ENCODE results near the gene FGF13.
A peak's percentile ranks its signal among the peaks of the same experiment; 100 is the strongest.

FGF13 gene

DNA sequence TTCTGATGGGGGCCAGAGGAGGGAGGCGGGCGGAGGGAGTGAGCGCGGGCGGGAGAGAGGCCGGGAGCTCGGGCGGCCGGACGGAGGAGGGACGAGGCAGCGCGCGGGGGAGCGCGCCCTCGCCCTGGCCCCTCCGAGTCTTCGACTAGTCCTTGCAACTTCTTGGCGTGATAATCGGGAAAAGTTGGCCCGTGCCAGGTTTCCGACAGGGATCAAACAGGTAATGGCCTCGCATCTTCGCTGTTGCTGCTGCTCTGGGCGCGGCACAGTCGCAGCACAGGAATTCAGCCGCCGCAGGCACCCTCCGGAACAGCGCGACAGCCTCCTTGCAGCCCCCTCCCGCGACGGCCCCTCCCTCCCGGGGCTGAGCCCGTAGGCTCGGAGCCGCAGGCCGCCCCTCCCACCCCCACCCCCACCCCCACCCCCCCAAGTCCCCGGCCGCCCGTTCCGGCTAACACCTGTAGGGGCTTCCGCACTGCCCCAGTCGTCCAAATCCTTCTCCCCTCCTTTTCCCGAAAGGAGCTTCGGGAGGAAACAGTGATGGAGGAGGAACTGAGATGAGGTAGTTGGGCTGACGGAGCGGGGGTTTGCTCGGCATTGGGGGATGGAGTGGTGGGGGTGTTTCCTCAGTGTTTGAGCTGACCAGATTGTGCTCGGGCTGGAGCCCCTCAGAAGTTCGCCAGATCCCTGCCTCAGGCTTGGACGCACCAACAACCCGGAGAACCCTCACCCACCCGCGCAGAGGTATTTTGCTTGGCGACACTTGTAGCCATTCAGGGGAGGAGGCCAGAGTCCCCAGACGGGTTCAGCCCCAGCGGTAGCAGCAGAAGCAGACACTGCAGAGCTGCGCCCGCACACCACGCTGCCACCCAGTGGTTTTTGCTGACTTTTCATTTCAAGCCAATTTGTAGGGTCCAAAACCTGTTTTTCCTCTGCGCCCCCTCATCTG is at the start of gene FGF13:
Gene FGF13, minus strand, starts transcription at position 319 of the 949 bp plus-strand sequence. CDS start 714 bp downstream, outside the sequence.
- no peak for DNase-seq (ENCODE audit: low spot score)

DNA sequence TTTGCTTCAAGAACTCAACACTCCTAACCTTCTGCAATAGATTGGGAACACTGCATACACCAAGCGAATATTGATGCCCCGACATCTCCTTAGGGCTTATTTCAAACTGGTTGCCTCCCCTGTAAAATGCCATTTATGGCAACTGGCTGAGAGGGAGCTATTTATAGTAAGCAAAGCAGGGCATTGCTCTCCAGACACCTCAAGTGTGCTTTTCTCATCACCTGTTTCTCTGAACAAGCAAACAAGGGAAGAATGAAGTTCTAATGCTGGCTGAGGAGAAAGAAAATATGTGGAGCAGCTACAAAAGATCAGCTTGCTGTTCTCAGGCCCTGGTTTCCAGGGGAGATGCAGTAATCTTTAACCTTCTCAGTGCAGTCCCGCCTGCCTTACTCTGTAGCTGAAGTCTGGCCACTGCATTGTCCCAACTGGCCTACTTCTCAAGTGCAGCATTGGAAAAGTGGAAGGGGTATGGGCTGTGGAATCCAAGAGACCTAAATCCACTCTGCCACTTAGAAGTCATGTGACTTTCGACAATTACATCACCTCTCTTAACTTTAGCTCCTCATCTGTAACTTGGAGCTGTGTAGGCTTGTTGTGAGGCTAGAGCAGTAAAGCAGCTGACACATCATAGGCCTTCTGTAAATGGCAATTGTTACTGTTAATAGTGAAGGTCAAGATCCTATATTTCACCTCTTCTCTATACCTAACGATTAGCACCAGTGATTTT is 47.9 kb upstream of the FGF13 start:
- no peak for DNase-seq (ENCODE audit: low spot score)

DNA sequence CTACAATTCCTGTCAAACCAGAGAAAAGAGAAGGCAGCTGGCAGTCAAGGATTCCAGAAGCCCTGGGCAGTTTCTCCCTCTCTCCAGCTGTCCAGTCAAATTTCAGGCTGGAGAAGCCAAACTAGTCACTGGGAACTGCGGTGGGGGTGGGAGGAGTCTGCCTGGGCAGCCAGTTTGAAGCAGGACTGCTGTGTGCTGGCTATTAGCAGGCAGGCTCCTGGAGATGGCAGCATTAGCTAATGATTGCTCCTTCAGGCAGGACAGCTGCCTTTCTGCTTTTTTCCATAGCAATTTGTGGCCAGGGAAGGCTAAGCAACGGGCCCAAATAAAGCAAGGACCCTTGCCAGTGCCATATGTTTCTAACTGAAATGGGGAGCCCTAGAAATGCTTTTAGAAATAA is 44.7 kb upstream of the FGF13 start:
- no peak for DNase-seq (ENCODE audit: low spot score)

DNA sequence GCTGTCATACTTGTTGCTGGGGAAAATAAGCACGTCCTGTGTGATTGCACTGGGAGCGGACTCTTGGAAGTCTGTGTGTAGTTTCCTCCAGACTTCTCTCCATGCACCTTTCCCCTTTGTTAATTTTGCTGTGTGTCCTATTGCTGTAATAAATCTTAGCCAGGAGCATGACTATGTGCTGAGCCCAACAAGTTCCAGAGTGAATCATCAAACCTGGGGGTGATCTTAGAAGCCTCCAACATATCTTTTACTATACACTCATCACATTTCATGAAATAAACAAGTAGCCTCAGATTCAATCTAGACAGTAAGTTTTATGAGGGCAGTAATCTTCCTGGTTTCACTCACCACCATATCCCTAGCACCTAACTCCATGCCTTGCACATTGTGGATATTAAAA is 43.3 kb upstream of the FGF13 start:
- DNase-seq (ENCODE audit: low spot score) = no peak

DNA sequence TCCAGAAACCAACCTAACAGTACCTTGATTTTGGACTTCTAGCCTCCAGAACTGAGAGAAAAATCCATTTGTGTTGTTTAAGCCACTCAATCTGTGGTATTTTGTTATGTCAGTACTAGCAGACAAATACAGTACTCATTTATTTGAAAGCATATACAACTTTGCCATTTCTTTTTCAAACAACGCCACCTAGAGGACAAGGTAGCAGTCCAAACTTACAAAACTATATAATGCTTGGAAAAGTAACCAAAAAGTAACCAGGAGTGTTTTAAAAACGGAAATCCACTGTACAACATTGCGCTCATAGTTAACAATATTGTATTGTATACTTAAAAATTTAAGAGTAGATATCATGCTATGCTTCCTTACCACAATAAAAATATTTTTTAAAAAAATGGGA is 37.0 kb upstream of the FGF13 start:
- DNase-seq (ENCODE audit: low spot score) = no peak

DNA sequence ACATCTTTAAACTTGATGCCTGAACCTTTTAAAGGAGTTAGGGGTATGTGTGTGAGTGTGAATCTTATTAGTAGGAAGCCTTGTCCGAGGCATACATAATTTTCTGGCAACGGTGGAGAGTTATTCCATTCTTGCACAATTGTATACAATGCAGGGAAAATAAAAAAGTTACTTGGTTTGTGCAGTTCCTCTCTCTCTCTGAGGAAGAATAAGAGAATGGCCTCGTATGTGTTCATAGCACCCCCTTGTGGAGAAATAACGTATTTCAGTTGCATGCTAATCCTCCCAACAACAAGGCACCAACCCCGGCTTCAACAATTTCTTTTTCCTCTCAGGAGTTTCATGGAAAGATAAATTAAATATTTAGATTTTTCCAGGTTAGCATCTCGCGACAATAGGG is 33.7 kb upstream of the FGF13 start:
- peak; percentile 14 for DNase-seq (ENCODE audit: low spot score)

DNA sequence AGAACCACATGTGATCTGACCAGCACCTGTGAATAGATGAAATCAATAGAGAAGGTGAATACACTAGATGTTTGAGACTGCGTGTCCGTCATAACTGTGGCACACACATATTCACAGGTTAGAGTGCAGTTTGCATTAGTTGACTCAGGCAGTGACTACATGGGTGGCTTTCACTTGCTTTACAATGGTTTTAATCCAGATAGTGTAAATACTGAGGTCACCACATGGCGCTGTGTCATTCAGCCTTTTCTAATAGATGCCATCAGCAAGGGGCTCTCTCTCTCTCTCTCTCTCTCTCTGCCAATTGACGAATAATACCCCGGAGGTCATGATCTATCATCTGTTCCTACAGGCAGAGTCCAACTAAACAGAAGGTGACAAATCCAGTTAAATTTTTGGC is 30.7 kb upstream of the FGF13 start:
- DNase-seq (ENCODE audit: low spot score) = no peak

DNA sequence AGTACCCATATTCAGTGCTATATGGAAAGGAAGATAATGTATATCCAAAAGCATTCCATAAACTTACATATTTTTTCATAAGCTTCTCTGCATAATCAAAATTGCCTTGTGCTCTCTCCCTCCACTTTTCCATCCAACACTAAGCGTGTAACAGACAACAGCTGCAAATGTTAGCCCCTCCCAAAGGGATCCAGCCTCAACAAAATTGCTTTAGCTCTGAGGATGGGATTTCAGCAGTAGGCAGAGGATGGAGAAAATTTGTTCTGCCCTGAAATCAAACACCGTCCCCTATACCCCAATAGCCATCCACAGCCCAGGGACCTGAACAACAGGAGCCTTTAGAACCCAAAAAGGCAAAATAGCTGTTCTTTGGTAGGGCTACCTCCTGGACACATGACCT is 28.8 kb upstream of the FGF13 start:
- DNase-seq (ENCODE audit: low spot score) = no peak

DNA sequence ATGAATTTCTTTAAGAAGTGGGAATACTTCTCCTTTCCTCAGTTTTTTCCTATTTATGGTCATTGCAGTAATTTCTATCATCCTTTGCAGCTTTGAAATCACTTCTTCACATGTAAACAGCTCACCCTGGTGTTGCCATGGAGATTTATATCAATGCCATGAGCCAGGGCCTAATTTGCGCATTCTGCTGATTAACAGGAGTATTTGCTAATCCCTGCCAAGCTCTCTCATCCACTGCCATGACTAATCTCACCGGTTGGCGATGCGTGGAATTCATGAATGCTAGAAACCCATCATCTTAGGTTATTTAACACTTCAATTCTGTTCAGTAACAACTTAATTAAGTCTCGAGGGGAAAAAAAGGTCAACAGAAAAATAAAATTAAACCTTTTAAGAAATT is 11.8 kb upstream of the FGF13 start:
- no peak for DNase-seq (ENCODE audit: low spot score)

DNA sequence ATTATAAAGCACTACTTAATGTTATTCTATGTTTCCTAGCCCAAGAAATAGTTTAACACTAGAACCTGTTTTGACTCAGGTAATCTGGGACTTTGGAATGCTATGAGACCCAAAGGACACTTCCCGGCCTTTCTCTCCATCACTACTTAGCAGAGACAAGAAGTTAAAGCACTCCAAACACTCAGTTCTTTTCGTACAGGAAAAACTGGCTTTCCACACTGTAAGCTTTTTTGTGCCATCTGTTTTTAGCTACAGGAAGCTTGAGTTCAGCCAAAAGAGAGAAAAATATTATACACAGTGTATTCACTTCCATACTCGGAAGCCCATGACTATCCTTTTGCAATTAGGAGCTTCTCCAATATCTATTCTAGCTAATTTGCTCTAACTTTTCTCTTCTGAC is 7.9 kb upstream of the FGF13 start:
- no peak for DNase-seq (ENCODE audit: low spot score)

DNA sequence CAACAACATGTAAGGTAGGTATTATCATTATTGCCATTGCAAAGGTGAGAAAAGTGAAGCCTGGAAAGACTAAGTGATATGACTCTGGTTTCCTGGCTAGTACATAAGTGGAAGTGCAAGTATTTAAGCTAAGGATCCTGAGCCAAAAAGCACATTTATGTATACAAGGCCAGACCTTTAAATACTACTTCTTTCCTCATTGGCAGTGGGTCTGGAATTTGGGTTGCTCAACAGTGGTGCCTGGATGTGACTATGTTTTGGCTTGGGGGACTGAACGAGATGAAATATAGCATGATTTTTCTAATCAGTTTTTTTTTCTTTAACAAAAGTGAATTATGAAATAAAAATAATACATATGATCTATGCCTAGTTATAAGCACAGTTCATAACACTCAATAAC is 7.4 kb upstream of the FGF13 start:
- DNase-seq (ENCODE audit: low spot score) = no peak

DNA sequence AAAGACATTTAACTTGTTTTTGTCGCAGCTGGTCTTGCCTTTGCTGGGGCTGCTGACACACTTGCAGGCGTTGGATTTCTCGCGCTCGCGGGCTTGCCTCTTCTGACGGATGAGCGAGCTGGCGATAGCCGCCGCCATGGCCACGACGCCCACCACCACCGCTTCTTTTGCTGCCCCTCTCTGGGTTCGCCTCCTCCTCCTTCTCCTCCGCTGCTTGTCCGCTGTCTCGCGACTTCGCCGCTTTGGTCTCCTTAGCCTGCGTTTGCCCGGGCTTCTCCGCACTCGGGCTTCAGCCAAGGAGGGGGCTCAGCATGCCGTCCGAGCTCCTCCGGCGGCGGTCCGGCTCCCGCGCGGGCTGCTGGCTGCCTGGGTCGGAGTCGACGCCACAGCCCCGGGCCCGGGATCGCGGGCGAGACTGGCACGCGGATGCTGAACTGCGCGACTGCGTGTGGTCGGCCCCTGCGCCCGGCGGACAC is 613 bp downstream of the FGF13 start:
- no peak for DNase-seq (ENCODE audit: low spot score)

DNA sequence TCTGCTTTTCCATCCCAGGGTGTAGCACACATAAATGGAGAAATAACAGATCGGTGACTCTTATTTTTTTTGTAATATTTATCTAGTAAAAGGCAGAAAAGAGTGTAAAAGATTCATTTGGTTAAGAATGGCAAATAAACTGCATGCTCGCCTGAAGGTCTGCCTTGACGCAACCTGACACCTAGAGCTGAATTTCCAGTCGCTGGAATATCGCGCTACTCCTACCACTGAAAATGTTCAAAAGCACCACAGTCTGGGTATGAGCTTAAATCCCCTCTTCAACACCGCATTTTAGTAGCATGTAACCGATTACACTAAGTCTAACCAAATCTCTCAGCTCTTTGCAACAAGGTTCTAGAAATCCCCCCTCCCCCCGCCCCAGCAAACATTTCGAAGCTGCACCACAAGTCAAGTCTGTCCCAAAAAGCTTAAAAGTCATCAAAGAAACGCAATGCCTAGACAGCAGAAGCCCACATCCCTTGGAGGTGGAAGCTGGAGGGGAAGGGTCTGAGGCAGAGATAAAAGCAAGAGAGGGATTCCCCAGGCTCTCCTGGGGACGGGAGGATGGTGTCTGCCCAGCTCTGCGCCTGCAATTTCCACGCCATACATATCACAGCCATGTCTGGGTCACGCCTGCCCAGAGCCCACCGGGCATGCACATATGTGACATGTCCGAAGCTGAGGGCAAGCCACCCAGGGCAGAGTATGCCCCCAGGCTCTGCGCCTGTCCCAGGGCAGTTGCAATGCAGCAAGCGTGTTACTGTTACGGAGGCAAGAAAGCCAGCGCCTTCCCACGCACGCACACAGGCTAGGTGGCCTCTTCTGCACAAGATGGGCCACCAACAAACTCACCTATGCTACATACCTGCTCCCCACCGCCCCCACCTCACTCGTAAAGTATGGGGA is 1.4 kb downstream of the FGF13 start:
- DNase-seq (ENCODE audit: low spot score) = no peak

DNA sequence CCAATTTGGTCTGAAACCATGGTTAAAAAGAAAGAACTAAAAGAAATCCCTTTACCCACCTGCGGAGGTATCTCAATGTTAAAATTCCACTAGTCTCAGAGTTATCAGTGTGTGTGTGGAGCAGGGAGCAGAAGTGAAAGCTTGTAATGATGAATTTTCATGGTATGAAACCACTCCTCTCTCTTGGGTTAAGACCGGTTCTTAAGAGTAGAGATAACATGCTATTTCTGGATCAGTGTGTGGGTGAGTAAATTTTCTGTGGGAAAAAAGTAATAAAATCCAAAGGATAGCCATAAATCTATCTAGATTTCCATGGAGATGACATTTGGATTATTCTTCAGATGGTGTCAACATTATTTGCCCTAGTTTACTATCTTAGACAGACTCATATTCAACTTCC is 3.2 kb downstream of the FGF13 start:
- DNase-seq (ENCODE audit: low spot score) = no peak

DNA sequence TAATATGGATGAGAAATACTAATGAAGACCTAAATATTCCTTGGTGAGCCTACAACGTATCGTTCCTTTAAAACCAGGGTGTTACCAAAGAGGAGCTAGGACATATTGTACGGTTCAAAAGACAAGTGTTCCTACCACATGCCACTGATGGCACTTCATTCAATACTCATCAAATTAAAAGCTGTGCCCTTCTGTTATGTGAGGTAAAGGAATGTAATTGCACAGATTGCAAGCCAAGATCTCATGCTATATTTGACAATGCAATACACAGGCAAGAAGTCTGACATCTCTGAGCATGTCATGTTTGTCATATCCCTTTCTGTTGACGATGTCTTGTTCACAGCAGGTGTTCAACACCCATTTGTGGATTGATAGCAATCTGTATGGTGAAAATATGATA is 6.9 kb downstream of the FGF13 start:
- no peak for DNase-seq (ENCODE audit: low spot score)

DNA sequence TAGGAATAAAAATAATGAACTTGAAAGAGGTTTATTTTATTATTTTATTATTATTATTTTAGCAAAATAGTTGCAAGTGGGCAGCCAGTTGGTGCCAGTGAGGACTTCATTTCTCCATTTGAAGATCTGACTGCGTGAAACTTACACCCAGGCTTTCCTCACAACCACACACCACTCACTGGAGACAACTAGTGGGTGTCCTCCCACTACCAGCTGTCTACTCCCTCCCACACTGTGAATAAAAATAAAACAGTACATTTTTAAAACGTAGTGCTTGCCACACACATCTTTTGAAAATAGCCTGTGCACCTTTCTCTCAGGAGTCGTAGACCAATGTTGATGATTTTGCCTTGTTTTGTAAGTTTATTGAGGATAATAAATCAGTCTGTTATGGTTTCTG is 7.4 kb downstream of the FGF13 start:
- no peak for DNase-seq (ENCODE audit: low spot score)

DNA sequence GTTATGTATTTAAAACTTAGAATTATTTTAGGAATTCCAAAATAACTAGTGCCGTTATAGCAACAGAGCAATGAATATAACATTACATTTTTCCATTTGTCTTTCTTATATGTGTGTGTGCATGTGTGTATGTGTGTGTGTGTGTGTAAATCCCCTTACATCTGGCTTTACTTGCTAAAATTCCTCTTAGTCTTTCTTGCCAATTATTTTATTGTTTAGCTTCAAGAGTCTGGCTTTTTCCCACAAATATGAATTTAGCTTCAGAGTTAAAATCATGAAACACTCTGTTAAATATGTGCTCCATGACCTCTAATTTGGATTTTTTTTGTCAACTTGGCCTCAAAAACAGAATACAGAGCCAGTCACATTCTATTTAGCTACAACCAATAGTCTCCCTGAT is 18.9 kb downstream of the FGF13 start:
- DNase-seq (ENCODE audit: low spot score) = no peak

DNA sequence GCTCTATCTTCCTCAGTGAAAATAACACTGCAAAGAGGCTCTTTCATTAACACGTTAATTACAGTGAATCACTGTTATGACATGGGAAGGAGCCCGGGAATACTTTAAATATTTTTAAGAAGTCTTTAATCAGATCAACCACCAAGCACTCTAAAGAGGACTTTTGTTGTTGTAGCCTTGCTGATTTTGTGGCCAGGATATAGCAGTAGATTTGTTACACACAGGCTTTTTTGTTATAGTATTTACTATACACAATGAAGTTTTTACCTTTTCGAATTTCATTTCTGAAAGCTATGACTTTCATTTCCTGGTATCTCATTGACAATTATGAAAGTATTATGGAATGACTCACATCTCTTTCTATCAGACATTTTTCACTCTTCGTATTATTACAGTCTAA is 20.3 kb downstream of the FGF13 start:
- no peak for DNase-seq (ENCODE audit: low spot score)

DNA sequence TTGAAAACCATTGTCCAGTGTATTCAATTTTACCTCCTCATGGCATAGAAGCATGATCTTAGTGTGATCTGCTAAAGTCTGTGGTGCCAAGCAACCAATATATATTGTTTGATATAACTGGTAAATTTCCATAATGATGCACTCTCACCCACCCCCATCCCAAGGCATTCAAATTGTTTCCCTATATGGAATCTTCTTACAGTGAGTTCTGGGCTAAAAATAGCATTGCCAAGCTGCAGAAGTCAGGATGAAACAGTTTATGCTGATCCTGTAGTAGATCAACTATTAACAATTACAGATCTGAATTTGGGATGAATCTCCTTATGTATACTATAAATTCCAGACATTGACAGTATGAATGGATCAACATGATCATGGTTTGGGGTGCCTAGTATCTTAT is 20.9 kb downstream of the FGF13 start:
- no peak for DNase-seq (ENCODE audit: low spot score)

DNA sequence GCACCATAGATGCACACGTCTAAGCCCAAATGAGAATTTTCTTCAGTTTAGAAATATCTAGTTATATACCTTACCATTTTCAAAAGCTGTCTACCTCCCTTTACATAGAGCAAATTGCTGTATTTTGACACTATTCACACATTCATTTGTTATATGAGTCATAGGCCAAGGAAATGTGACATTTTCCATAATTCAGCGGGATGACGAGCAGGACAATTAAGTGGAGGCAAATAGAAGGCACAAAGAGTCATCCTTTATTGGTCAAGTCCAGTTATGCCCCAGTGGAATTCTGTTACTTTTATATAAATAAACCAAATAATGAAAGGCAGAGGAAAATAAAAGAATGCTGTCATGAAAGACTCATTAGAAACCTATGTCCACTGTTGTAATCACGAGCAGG is 27.9 kb downstream of the FGF13 start:
- no peak for DNase-seq (ENCODE audit: low spot score)

DNA sequence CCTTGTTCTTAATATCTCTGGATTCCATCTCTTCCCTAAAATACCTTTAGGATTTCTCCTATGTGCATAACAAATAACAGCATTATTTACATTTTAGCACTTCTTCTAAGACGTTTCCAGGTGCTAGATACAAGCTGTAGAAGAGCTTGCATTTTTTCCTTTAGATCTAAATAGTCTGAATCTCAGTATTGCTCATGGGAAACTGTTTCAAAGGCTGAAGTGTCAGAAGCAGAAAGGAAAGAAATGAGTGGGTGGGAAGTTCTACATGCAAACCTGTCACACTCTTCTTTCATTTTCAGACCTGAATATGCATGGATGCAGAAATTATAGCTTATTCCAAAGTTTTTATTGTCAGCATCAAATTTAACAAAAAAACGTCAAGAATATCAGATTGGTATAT is 41.8 kb downstream of the FGF13 start:
- no peak for DNase-seq (ENCODE audit: low spot score)

DNA sequence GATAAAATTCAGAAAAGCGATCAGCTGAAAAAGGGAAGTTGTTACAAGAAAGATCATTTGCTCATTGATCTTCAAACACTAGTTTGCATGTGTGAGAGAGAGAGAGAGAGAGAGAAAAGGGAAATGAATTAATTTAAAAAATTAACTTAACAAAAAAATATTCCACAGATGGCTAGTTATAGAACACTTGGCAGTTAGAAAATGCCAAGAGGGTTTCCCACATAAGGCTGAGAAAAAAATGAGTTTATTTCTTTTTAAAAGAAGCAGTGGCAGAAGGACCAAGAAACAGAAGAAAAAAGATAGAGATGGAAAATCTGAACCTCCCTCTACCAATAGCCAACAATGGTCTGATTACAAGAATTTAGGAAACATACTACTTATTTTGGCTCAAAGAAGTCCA is 47.1 kb downstream of the FGF13 start:
- no peak for DNase-seq (ENCODE audit: low spot score)

Measured in CD4-positive, alpha-beta T cell treated with Interleukin-2 at 100 ng/mL for 4 hours (primary cell).